H1 (cell line): ENCODE data around the gene MTPN. TPM values are rescaled to one million over a fixed set of nuclear protein-coding genes. Genes with fewer than 3 reads are reported as not detected.

ENCODE experiments used
- CREB1 ChIP-seq: IDR thresholded peaks from 2 replicates; pipeline ENCODE4 v1.6.1; 2012; ENCODE audit warnings: inconsistent platforms
- EGR1 ChIP-seq: IDR thresholded peaks from 2 replicates; pipeline ENCODE4 v1.6.1; 2011; ENCODE audit warnings: low read depth, low read length, borderline replicate concordance
- EZH2 ChIP-seq: fragments of 200-600 bp; sonication (generic); IDR thresholded peaks from 2 replicates; pipeline ENCODE4 v1.7.1; 2012; ENCODE audit warnings: low read depth, mild to moderate bottlenecking, moderate library complexity, low read length, inconsistent platforms; ENCODE audit not compliant: severe bottlenecking
- NANOG ChIP-seq: IDR thresholded peaks from 2 replicates; pipeline ENCODE4 v1.6.1; 2011; ENCODE audit warnings: low read length, low read depth, mild to moderate bottlenecking, inconsistent platforms; ENCODE audit not compliant: insufficient read depth, poor library complexity, severe bottlenecking
- POU5F1 ChIP-seq: IDR thresholded peaks from 2 replicates; pipeline ENCODE4 v1.6.1; 2011; ENCODE audit warnings: low read depth, mild to moderate bottlenecking, low read length, moderate library complexity
- SIN3A ChIP-seq, 2 experiments: IDR thresholded peaks in 1 of 2; conservative IDR thresholded peaks in 1 of 2; 2 replicates each; pipeline ENCODE4 v1.6.1; 2011 to 2012; ENCODE audit warnings: low read length in 2 of 2, improper control_type of control experiment in 1 of 2, low read depth in 1 of 2, mild to moderate bottlenecking in 1 of 2
- SP2 ChIP-seq: IDR thresholded peaks from 2 replicates; pipeline ENCODE4 v1.6.1; 2012; ENCODE audit warnings: mild to moderate bottlenecking, low read length, inconsistent platforms
- TAF7 ChIP-seq: optimal IDR thresholded peaks from 2 replicates; pipeline ENCODE3; 2011; ENCODE audit warnings: low read depth, mild to moderate bottlenecking, inconsistent platforms, low read length, moderate library complexity, borderline replicate concordance
- ZNF274 ChIP-seq: IDR thresholded peaks from 2 replicates; pipeline ENCODE4 v1.7.0; 2012; ENCODE audit warnings: low read length, borderline replicate concordance; ENCODE audit errors: extremely low read depth
- polyA plus RNA-seq, 7 experiments: library from polyadenylated mRNA; depleted of rRNA in 3 of 7; stranded (reverse) in 5 of 7; unstranded in 2 of 7; fragments of >200 nt in 5 of 7; fragments of 200-250 nt in 2 of 7; gene quantifications; 1 replicate in 5 of 7; 2 replicates in 1 of 7; 4 replicates in 1 of 7; pipeline versions ENCODE4 v1.2.1 to v1.2.3, GENCODE V29; 2011 to 2013; ENCODE audit warnings: missing spikeins in 2 of 7, mixed read lengths in 2 of 7
- total RNA-seq: library from RNA; stranded (reverse); fragmentation: NEBNext Ultra II Directional; extraction: Animal tissue kit (Norgen Biotek cat#: 25700); gene quantifications from 2 replicates; pipeline ENCODE4 v1.2.1, GENCODE V29; 2021
- TF ChIP-seq, protein P1 (sequence below): fragments of 300-600 bp; sonication (generic); IDR thresholded peaks from 2 replicates; pipeline ENCODE4 v1.7.1; 2012; ENCODE audit warnings: low read length, moderate library complexity, mild to moderate bottlenecking, inconsistent platforms; ENCODE audit not compliant: insufficient replicate concordance

MTPN gene
- total and polyA plus RNA-seq, 2 of the 8 experiments (the other 6 are each of a cell fraction or from before 2014, with no cell fraction given) = 33.0 to 101 TPM

DNA sequence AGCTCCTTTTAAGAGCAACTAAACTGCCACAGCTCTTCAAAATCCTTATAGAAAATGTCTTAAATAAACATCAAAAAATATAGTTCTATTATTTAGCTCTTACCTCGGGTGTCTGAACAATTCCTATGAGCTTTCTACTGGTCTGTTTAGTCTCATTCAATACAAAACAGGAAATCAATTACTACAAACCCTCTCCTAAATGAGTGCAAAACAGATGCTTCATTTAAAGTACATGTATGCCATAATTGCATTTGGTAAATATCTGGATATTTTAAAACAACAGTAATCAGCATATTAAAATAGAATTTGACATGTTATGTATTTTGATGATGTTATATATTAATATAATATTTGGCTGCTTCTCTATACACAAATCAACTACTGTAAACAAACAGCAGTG lies 38.5 kb upstream of the MTPN start (continued):
- TF ChIP-seq, protein P1, sequence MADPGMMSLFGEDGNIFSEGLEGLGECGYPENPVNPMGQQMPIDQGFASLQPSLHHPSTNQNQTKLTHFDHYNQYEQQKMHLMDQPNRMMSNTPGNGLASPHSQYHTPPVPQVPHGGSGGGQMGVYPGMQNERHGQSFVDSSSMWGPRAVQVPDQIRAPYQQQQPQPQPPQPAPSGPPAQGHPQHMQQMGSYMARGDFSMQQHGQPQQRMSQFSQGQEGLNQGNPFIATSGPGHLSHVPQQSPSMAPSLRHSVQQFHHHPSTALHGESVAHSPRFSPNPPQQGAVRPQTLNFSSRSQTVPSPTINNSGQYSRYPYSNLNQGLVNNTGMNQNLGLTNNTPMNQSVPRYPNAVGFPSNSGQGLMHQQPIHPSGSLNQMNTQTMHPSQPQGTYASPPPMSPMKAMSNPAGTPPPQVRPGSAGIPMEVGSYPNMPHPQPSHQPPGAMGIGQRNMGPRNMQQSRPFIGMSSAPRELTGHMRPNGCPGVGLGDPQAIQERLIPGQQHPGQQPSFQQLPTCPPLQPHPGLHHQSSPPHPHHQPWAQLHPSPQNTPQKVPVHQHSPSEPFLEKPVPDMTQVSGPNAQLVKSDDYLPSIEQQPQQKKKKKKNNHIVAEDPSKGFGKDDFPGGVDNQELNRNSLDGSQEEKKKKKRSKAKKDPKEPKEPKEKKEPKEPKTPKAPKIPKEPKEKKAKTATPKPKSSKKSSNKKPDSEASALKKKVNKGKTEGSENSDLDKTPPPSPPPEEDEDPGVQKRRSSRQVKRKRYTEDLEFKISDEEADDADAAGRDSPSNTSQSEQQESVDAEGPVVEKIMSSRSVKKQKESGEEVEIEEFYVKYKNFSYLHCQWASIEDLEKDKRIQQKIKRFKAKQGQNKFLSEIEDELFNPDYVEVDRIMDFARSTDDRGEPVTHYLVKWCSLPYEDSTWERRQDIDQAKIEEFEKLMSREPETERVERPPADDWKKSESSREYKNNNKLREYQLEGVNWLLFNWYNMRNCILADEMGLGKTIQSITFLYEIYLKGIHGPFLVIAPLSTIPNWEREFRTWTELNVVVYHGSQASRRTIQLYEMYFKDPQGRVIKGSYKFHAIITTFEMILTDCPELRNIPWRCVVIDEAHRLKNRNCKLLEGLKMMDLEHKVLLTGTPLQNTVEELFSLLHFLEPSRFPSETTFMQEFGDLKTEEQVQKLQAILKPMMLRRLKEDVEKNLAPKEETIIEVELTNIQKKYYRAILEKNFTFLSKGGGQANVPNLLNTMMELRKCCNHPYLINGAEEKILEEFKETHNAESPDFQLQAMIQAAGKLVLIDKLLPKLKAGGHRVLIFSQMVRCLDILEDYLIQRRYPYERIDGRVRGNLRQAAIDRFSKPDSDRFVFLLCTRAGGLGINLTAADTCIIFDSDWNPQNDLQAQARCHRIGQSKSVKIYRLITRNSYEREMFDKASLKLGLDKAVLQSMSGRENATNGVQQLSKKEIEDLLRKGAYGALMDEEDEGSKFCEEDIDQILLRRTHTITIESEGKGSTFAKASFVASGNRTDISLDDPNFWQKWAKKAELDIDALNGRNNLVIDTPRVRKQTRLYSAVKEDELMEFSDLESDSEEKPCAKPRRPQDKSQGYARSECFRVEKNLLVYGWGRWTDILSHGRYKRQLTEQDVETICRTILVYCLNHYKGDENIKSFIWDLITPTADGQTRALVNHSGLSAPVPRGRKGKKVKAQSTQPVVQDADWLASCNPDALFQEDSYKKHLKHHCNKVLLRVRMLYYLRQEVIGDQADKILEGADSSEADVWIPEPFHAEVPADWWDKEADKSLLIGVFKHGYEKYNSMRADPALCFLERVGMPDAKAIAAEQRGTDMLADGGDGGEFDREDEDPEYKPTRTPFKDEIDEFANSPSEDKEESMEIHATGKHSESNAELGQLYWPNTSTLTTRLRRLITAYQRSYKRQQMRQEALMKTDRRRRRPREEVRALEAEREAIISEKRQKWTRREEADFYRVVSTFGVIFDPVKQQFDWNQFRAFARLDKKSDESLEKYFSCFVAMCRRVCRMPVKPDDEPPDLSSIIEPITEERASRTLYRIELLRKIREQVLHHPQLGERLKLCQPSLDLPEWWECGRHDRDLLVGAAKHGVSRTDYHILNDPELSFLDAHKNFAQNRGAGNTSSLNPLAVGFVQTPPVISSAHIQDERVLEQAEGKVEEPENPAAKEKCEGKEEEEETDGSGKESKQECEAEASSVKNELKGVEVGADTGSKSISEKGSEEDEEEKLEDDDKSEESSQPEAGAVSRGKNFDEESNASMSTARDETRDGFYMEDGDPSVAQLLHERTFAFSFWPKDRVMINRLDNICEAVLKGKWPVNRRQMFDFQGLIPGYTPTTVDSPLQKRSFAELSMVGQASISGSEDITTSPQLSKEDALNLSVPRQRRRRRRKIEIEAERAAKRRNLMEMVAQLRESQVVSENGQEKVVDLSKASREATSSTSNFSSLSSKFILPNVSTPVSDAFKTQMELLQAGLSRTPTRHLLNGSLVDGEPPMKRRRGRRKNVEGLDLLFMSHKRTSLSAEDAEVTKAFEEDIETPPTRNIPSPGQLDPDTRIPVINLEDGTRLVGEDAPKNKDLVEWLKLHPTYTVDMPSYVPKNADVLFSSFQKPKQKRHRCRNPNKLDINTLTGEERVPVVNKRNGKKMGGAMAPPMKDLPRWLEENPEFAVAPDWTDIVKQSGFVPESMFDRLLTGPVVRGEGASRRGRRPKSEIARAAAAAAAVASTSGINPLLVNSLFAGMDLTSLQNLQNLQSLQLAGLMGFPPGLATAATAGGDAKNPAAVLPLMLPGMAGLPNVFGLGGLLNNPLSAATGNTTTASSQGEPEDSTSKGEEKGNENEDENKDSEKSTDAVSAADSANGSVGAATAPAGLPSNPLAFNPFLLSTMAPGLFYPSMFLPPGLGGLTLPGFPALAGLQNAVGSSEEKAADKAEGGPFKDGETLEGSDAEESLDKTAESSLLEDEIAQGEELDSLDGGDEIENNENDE = no peak
- TF ChIP-seq EZH2 = no peak
- TF ChIP-seq SIN3A (conservative IDR thresholded peaks at IDR 0.05 in 1 of 2, IDR thresholded peaks at IDR 0.05 in 1 of 2; ENCODE audit: low read depth in 1 of 2, low read length in 2 of 2) = no peak
- no peak for TF ChIP-seq ZNF274
- no peak for TF ChIP-seq SP2
- TF ChIP-seq EGR1 = no peak
- no peak for TF ChIP-seq NANOG
- no peak for TF ChIP-seq TAF7
- TF ChIP-seq POU5F1 = no peak
- no peak for TF ChIP-seq CREB1
